ENCODE data around the gene DENND4B. TPM values are rescaled to one million over a fixed set of nuclear protein-coding genes. Genes with fewer than 3 reads are reported as not detected.

The DENND4B gene
- total and polyA plus RNA-seq, 2 of the 4 experiments (the other 2 are of a cell fraction), result 1.8 to 25.2 TPM

GRCh38 chr1:153942766-153943549, 3.6 kb downstream of the DENND4B start:
- H3K14ac ChIP-seq (replicated peaks; ENCODE audit: low read depth, low read length), result no peak overlapping the region
- H2BK5ac ChIP-seq (ENCODE audit: low read depth, low read length, poor library complexity, severe bottlenecking), result no peak overlapping the region
- H3K9ac ChIP-seq (ENCODE audit: low read depth, low read length), result no peak overlapping the region
- no peak overlapping the region for H3K4ac ChIP-seq (ENCODE audit: low read depth, low read length)
- DNase-seq (no peak), ATAC-seq (ENCODE audit: low read depth) (no peak)
- peaks cover 45% of the 10 kb centered on the region for H3K36me3 ChIP-seq (ENCODE audit: control insufficient read depth, insufficient read depth, low read length)
- H3K4me3 ChIP-seq (ENCODE audit: insufficient read depth, low read depth, low read length), result no peak overlapping the region
- H4K20me1 ChIP-seq (ENCODE audit: insufficient read depth, low read length), result peaks cover 11% of the 10 kb centered on the region
- H2AK5ac ChIP-seq (ENCODE audit: low read depth, low read length), result no peak overlapping the region
- no peak overlapping the region for H2BK15ac ChIP-seq (ENCODE audit: low read depth, low read length)
- ChIA-PET CTCF (interaction anchor here (1.0 kb wide), 1 partner anchor 43 kb away, joined by 3 read pairs; the partner anchor contains the start of gene RAB13), POLR2A (ENCODE audit: unreplicated experiment) (no interaction called here)
- no peak overlapping the region for H3K23ac ChIP-seq (ENCODE audit: low read depth, low read length)
- H4K8ac ChIP-seq (ENCODE audit: low read depth in 2 of 2, low read length in 2 of 2), result no peak overlapping the region
- no peak overlapping the region for H3K56ac ChIP-seq (ENCODE audit: extremely low read depth, insufficient read depth, low read length)
- TF ChIP-seq, protein P1, sequence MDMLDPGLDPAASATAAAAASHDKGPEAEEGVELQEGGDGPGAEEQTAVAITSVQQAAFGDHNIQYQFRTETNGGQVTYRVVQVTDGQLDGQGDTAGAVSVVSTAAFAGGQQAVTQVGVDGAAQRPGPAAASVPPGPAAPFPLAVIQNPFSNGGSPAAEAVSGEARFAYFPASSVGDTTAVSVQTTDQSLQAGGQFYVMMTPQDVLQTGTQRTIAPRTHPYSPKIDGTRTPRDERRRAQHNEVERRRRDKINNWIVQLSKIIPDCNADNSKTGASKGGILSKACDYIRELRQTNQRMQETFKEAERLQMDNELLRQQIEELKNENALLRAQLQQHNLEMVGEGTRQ (IDR thresholded peaks at IDR 0.05; ENCODE audit: low read depth, low read length), result no peak
- TF ChIP-seq, protein P2, sequence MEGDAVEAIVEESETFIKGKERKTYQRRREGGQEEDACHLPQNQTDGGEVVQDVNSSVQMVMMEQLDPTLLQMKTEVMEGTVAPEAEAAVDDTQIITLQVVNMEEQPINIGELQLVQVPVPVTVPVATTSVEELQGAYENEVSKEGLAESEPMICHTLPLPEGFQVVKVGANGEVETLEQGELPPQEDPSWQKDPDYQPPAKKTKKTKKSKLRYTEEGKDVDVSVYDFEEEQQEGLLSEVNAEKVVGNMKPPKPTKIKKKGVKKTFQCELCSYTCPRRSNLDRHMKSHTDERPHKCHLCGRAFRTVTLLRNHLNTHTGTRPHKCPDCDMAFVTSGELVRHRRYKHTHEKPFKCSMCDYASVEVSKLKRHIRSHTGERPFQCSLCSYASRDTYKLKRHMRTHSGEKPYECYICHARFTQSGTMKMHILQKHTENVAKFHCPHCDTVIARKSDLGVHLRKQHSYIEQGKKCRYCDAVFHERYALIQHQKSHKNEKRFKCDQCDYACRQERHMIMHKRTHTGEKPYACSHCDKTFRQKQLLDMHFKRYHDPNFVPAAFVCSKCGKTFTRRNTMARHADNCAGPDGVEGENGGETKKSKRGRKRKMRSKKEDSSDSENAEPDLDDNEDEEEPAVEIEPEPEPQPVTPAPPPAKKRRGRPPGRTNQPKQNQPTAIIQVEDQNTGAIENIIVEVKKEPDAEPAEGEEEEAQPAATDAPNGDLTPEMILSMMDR (conservative IDR thresholded peaks at IDR 0.05; ENCODE audit: low read depth, low read length), result no peak
- TF ChIP-seq MXI1 (IDR thresholded peaks at IDR 0.05; ENCODE audit: borderline replicate concordance, low read depth, low read length), result no peak
- TF ChIP-seq CHD1 (IDR thresholded peaks at IDR 0.05; ENCODE audit: low read depth, low read length), result no peak
- TF ChIP-seq BHLHE40 (IDR thresholded peaks at IDR 0.05; ENCODE audit: low read depth, low read length), result no peak
- no peak for TF ChIP-seq FOS (IDR thresholded peaks at IDR 0.05; ENCODE audit: low read depth, low read length)
- TF ChIP-seq CEBPB (IDR thresholded peaks at IDR 0.05; ENCODE audit: low read depth, low read length), result no peak
- TF ChIP-seq RCOR1 (IDR thresholded peaks at IDR 0.05; ENCODE audit: insufficient replicate concordance, low read length), result no peak
- TF ChIP-seq POLR2A (IDR thresholded peaks at IDR 0.05; ENCODE audit: low read depth, low read length), result no peak
- no peak for TF ChIP-seq ELK1 (IDR thresholded peaks at IDR 0.05; ENCODE audit: borderline replicate concordance, low read depth, low read length)
- H2BK20ac ChIP-seq (ENCODE audit: low read depth, low read length), result no peak overlapping the region
- in situ Hi-C loops (cut with MboI; ENCODE audit: low sequenced_read_pairs) (no loop called here), dilution Hi-C loops (cut with HindIII; ENCODE audit: low sequenced_read_pairs, unreplicated experiment) (no loop called here), intact Hi-C loops (cut with micrococcal nuclease) (no loop called here)
- peaks cover 21% of the 10 kb centered on the region; the same call in 1 of the 2 replicates for H3K9me1 ChIP-seq (ENCODE audit: insufficient read depth, low read length)
- no peak overlapping the region for H2AFZ ChIP-seq (replicated peaks; ENCODE audit: low read length, poor library complexity)
- no peaks in the 10 kb centered on the region for H3K9me3 ChIP-seq (ENCODE audit: control insufficient read depth, insufficient read depth, low read length)
- H2BK120ac ChIP-seq (ENCODE audit: low read depth, low read length), result no peak overlapping the region
- WGBS, 2 experiments (ENCODE audit: extremely low coverage in 2 of 2, insufficient read length in 1 of 2), result 100% methylated on average over 1 of the region's 11 CpGs; no CpG with 5 or more reads in 1 of the 2 experiments
- H3K18ac ChIP-seq (ENCODE audit: low read depth, low read length), result no peak overlapping the region
- no peaks in the 10 kb centered on the region for H3K27me3 ChIP-seq (ENCODE audit: control insufficient read depth, insufficient read depth, low read length)
- no TSS peak for BruUV-seq (replicated peaks)
- peaks cover 15 to 54% of the 10 kb centered on the region in 2 experiments for H3K79me1 ChIP-seq (ENCODE audit: low read depth in 1 of 2, low read length in 2 of 2)
- H3K27ac ChIP-seq (ENCODE audit: insufficient read depth, low read length), result no peak overlapping the region
- H3K4me1 ChIP-seq (ENCODE audit: control insufficient read depth, insufficient read depth, low read length), result peaks cover 9% of the 10 kb centered on the region
- no peak overlapping the region for H4K5ac ChIP-seq (ENCODE audit: low read depth, low read length)
- no peak overlapping the region for H2AK9ac ChIP-seq (replicated peaks; ENCODE audit: low read depth, low read length, poor library complexity)
- H4K91ac ChIP-seq (ENCODE audit: insufficient read depth, low read depth, low read length), result no peak overlapping the region
- no peak overlapping the region for H3K4me2 ChIP-seq (ENCODE audit: low read depth, low read length)
